Mesenchymal stem cell (in vitro differentiated cells and primary cell): Measurements from ENCODE around the gene ZGPAT.

Source experiments
- DNase-seq: peaks from one replicate; pipeline ENCODE4 v3.0.0-alpha.2; 2013
- H2AFZ ChIP-seq: one replicate; pipeline ENCODE4 v1.6.1; 2013; ENCODE audit warnings: low read depth, mild to moderate bottlenecking, control low read depth, inconsistent platforms, low read length, moderate library complexity
- H2AK5ac ChIP-seq: 2 replicates; pipeline ENCODE4 v1.6.1; 2013; ENCODE audit warnings: low read length, moderate library complexity, mild to moderate bottlenecking, inconsistent platforms; ENCODE audit not compliant: severe bottlenecking
- H2BK120ac ChIP-seq: one replicate; pipeline ENCODE4 v1.6.1; 2013; ENCODE audit warnings: low read depth, mild to moderate bottlenecking, inconsistent platforms, low read length, moderate library complexity
- H2BK12ac ChIP-seq, 2 experiments: one replicate each; pipeline ENCODE4 v1.6.1; 2013; ENCODE audit warnings: inconsistent platforms in 2 of 2, low read length in 2 of 2, mild to moderate bottlenecking in 2 of 2, moderate library complexity in 2 of 2, control low read depth in 1 of 2
- H2BK15ac ChIP-seq: one replicate; pipeline ENCODE4 v1.6.1; 2013; ENCODE audit warnings: mild to moderate bottlenecking, low read depth, inconsistent platforms; ENCODE audit not compliant: poor library complexity, severe bottlenecking
- H2BK5ac ChIP-seq: 2 replicates; pipeline ENCODE4 v1.6.1; 2013; ENCODE audit warnings: low read depth, mild to moderate bottlenecking, low read length, control low read depth, inconsistent platforms; ENCODE audit not compliant: poor library complexity, severe bottlenecking
- H3K14ac ChIP-seq, 2 experiments: one replicate each; pipeline ENCODE4 v1.6.1; 2013; ENCODE audit warnings: inconsistent platforms in 2 of 2, low read length in 2 of 2, control low read depth in 1 of 2, mild to moderate bottlenecking in 1 of 2, moderate library complexity in 1 of 2
- H3K18ac ChIP-seq, 2 experiments: one replicate each; pipeline ENCODE4 v1.6.1; 2013; ENCODE audit warnings: inconsistent platforms in 2 of 2, low read length in 2 of 2, control low read depth in 1 of 2, low read depth in 1 of 2, mild to moderate bottlenecking in 1 of 2
- H3K23ac ChIP-seq, 2 experiments: one replicate each; pipeline ENCODE4 v1.6.1; 2013; ENCODE audit warnings: inconsistent platforms in 2 of 2, low read length in 2 of 2, mild to moderate bottlenecking in 2 of 2, moderate library complexity in 2 of 2, control low read depth in 1 of 2
- H3K27ac ChIP-seq: 2 replicates; pipeline ENCODE4 v1.5.1; 2013; ENCODE audit warnings: mild to moderate bottlenecking, moderate library complexity, low read length, control low read depth, inconsistent platforms; ENCODE audit not compliant: poor library complexity, severe bottlenecking
- H3K27me3 ChIP-seq, 2 experiments: 2 replicates each; pipeline versions ENCODE4 v1.6.1 to v1.7.0; 2013; ENCODE audit warnings: low read length in 2 of 2, mild to moderate bottlenecking in 2 of 2, moderate library complexity in 2 of 2, control low read depth in 1 of 2, inconsistent platforms in 1 of 2; ENCODE audit not compliant: control insufficient read depth in 1 of 2, insufficient read depth in 1 of 2
- H3K36me3 ChIP-seq, 2 experiments: 2 replicates each; pipeline versions ENCODE4 v1.6.1 to v1.7.0; 2013; ENCODE audit warnings: low read length in 2 of 2, control low read depth in 1 of 2, inconsistent platforms in 1 of 2, low read depth in 1 of 2, mild to moderate bottlenecking in 1 of 2; ENCODE audit not compliant: insufficient read depth in 2 of 2, control insufficient read depth in 1 of 2
- H3K4ac ChIP-seq, 2 experiments: one replicate each; pipeline ENCODE4 v1.6.1; 2013; ENCODE audit warnings: inconsistent platforms in 2 of 2, low read length in 2 of 2, mild to moderate bottlenecking in 2 of 2, moderate library complexity in 2 of 2, control low read depth in 1 of 2, low read depth in 1 of 2
- H3K4me1 ChIP-seq: 2 replicates; pipeline ENCODE4 v1.6.1; 2013; ENCODE audit warnings: low read depth, low read length, control low read depth; ENCODE audit not compliant: control insufficient read depth, insufficient read depth
- H3K4me2 ChIP-seq: 2 replicates; pipeline ENCODE4 v1.6.1; 2013; ENCODE audit warnings: low read length, mild to moderate bottlenecking, inconsistent platforms; ENCODE audit not compliant: poor library complexity, severe bottlenecking
- H3K4me3 ChIP-seq, 2 experiments: 2 replicates each; pipeline versions ENCODE4 v1.5.1 to v1.7.0; 2013; ENCODE audit warnings: low read length in 2 of 2, mild to moderate bottlenecking in 2 of 2, control low read depth in 1 of 2, low read depth in 1 of 2; ENCODE audit not compliant: insufficient read depth in 1 of 2
- H3K79me1 ChIP-seq: replicated peaks from 2 replicates; pipeline ENCODE4 v1.6.1; 2013; ENCODE audit warnings: mild to moderate bottlenecking, control low read depth, low read length, inconsistent platforms; ENCODE audit not compliant: poor library complexity, severe bottlenecking
- H3K9ac ChIP-seq: 2 replicates; pipeline ENCODE4 v1.7.0; 2013; ENCODE audit warnings: mild to moderate bottlenecking, low read length, moderate library complexity
- H3K9me3 ChIP-seq: 2 replicates; pipeline ENCODE4 v1.7.0; 2013; ENCODE audit warnings: mild to moderate bottlenecking, low read length; ENCODE audit not compliant: control insufficient read depth
- H4K8ac ChIP-seq: one replicate; pipeline ENCODE4 v1.6.1; 2013; ENCODE audit warnings: inconsistent platforms, mild to moderate bottlenecking, low read length, moderate library complexity
- H4K91ac ChIP-seq: one replicate; pipeline ENCODE4 v1.6.1; 2013; ENCODE audit warnings: mild to moderate bottlenecking, low read length, inconsistent platforms
- WGBS: methylation state at CpG from one replicate; pipeline ENCODE4 v1.1.7; 2013; ENCODE audit warnings: mixed read lengths; 5-methylcytosine and 5-hydroxymethylcytosine counted together

The ZGPAT gene

DNA sequence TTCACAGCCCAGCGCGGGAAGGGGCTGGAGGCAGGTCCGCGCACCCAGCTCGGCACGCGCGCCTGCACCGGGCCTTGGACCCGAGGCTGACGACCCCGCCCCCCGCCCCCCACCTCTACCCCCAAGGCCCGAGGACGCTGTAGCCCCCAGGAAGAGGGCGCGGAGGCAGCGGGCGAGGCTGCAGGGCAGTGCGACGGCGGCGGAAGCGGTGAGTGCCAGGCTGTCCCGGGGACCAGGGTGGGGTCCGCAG is 29.8 kb downstream of the ZGPAT start:
- H3K14ac ChIP-seq: no peak overlapping the region
- H4K8ac ChIP-seq: no peak overlapping the region
- no peaks in the 10 kb centered on the region for H3K9me3 ChIP-seq
- H3K4me1 ChIP-seq: peaks cover 38% of the 10 kb centered on the region
- no peak overlapping the region for H2BK15ac ChIP-seq
- H3K4me3 ChIP-seq: no peak overlapping the region
- H2BK12ac ChIP-seq: no peak overlapping the region
- no peak overlapping the region for H3K4ac ChIP-seq
- H2BK120ac ChIP-seq: no peak overlapping the region
- H3K27ac ChIP-seq: no peak overlapping the region
- no peak overlapping the region for H2AK5ac ChIP-seq
- H3K79me1 ChIP-seq: peaks cover 22% of the 10 kb centered on the region
- H4K91ac ChIP-seq: no peak overlapping the region
- no peak overlapping the region for H3K23ac ChIP-seq
- no peak overlapping the region for H3K18ac ChIP-seq
- H3K36me3 ChIP-seq: peaks cover 42 to 73% of the 10 kb centered on the region in 2 experiments
- no peak for DNase-seq
- H3K27me3 ChIP-seq: no peaks in the 10 kb centered on the region
- WGBS: 34% methylated on average over 5 of the region's 26 CpGs
- H2AFZ ChIP-seq: no peak overlapping the region
- no peak overlapping the region for H2BK5ac ChIP-seq
- no peak overlapping the region for H3K9ac ChIP-seq
- H3K4me2 ChIP-seq: peak overlapping the region; percentile 14

GRCh38 chr20:63737945-63738686 is 30.3 kb downstream of the ZGPAT start:
- Histone ChIP-seq H3K9ac (no peak overlapping the region), H2BK12ac (no peak overlapping the region)

DNA sequence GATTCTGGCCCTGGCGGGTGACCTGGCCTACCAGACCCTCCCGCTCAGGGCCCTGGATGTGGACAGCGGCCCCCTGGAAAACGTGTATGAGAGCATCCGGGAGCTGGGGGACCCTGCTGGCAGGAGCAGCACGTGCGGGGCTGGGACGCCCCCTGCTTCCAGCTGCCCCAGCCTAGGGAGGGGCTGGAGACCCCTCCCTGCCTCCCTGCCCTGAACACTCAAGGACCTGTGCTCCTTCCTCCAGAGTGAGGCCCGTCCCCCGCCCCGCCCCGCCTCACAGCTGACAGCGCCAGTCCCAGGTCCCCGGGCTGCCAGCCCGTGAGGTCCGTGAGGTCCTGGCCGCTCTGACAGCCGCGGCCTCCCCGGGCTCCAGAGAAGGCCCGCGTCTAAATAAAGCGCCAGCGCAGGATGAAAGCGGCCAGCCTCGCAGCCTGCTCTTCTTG is 30.9 kb downstream of the ZGPAT start:
- Histone ChIP-seq H2BK5ac (no peak overlapping the region), H3K18ac (peak overlapping the region; percentile 50 to 82), H3K14ac (no peak overlapping the region), H4K91ac (no peak overlapping the region), H3K9me3 (no peaks in the 10 kb centered on the region), H2AFZ (no peak overlapping the region), H3K27me3 (no peaks in the 10 kb centered on the region), H3K4me3 (peak overlapping the region; percentile 11 to 65), H4K8ac (peak overlapping the region; percentile 45), H3K79me1 (peaks cover 12% of the 10 kb centered on the region), H2AK5ac (no peak overlapping the region), H3K4me2 (peak overlapping the region; percentile 85), H3K27ac (no peak overlapping the region), H3K4me1 (peaks cover 40% of the 10 kb centered on the region), H2BK12ac (peak overlapping the region in 1 of 2 experiments; percentile 50), H2BK15ac (peak overlapping the region; percentile 82), H3K4ac (no peak overlapping the region), H3K9ac (peak overlapping the region; percentile 63), H3K23ac (peak overlapping the region in 1 of 2 experiments; percentile 46), H2BK120ac (peak overlapping the region; percentile 78), H3K36me3 (peaks cover 45 to 73% of the 10 kb centered on the region in 2 experiments)
- peak; percentile 61 for DNase-seq
- WGBS: 12% methylated on average over 26 of the region's 26 CpGs

More at GRCh38 chr20:63737945-63738686, 30.3 kb downstream of the ZGPAT start:
- Histone ChIP-seq H3K4me3 (no peak overlapping the region), H2AFZ (no peak overlapping the region), H4K8ac (peak overlapping the region; percentile 45), H3K9me3 (no peaks in the 10 kb centered on the region), H2BK120ac (no peak overlapping the region), H3K4me2 (peak overlapping the region; percentile 85), H2AK5ac (no peak overlapping the region), H3K23ac (peak overlapping the region in 1 of 2 experiments; percentile 46), H3K4me1 (peaks cover 40% of the 10 kb centered on the region), H3K14ac (no peak overlapping the region), H3K18ac (peak overlapping the region; percentile 23 to 50), H3K27ac (no peak overlapping the region), H3K27me3 (no peaks in the 10 kb centered on the region), H3K4ac (peak overlapping the region in 1 of 2 experiments; percentile 21), H4K91ac (no peak overlapping the region), H2BK15ac (no peak overlapping the region), H2BK5ac (peak overlapping the region; percentile 20), H3K36me3 (peaks cover 45 to 73% of the 10 kb centered on the region in 2 experiments), H3K79me1 (peaks cover 18% of the 10 kb centered on the region)
- no peak for DNase-seq
- 25% methylated on average over 38 of the region's 43 CpGs for WGBS

DNA sequence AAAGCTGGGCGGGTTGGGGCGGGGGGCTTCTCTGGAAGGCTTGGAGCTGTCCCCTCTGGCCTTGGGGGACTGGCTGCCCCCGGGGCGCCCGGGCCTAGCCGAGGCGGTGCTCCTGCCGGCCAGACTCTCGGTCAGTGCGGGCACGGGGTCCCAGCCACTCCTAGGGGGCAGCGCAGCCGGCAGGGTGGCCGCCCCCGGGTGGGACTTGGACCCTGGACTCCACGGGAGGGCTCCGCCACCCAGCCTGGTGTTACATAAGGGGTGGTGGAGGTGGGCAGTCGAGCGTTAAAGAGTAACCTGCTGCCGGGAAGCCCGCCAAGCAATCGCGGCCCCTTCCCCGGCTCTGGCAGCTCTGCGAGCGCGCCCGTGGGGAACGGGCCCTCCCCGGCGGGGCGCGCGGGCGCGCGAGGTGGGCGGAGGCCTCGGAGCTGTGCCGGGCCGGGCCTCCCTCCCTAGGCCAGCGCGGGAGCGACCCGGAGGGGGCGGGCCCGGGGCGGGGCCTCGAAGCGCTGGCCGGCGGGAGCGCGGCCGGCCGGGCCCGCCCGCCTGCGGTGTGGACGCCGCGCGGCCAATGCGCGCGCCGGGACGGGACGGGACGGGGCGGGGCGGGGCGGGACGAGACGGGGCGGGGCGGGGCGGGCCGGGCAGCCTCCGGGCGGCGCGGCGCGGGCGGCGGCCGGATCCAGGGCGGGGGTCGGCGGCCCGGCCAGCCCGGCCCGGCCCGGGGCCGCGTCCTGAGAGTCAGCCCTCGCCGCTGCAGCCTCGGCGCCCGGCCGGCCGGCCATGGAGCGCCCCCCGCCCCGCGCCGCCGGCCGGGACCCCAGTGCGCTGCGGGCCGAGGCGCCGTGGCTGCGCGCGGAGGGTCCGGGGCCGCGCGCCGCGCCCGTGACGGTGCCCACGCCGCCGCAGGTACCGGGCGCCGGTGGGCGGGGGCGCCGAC is 31.6 kb downstream of the ZGPAT start, which contains the start of gene SLC2A4RG:
TSS of gene SLC2A4RG (plus strand) at position 647 of the 940 bp plus-strand sequence. CDS start at position 784, 137 bp downstream.
- H2AFZ ChIP-seq: peak within 1 kb of the TSS; percentile 36
- no peaks in the 10 kb centered on the region for H3K9me3 ChIP-seq
- H4K8ac ChIP-seq: peak within 1 kb of the TSS; percentile 67
- peak; percentile 74 for DNase-seq
- H3K18ac ChIP-seq: peak within 1 kb of the TSS; percentile 89 to 93
- peak within 1 kb of the TSS; percentile 95 for H3K27ac ChIP-seq
- H3K4me3 ChIP-seq: peak within 1 kb of the TSS; percentile 78 to 86
- peak within 1 kb of the TSS; percentile 46 to 93 for H3K23ac ChIP-seq
- peak within 1 kb of the TSS; percentile 88 for H3K9ac ChIP-seq
- H3K27me3 ChIP-seq: no peaks in the 10 kb centered on the region
- peak within 1 kb of the TSS; percentile 90 for H2BK120ac ChIP-seq
- peak within 1 kb of the TSS; percentile 15 to 50 for H2BK12ac ChIP-seq
- H3K4me2 ChIP-seq: peak within 1 kb of the TSS; percentile 85
- H3K14ac ChIP-seq: peak within 1 kb of the TSS in 1 of 2 experiments; percentile 94
- H3K79me1 ChIP-seq: peaks cover 9% of the 10 kb centered on the region
- H4K91ac ChIP-seq: peak within 1 kb of the TSS; percentile 90
- 2% methylated on average over 46 of the region's 136 CpGs for WGBS
- peak within 1 kb of the TSS; percentile 80 for H2AK5ac ChIP-seq
- H3K4me1 ChIP-seq: peaks cover 40% of the 10 kb centered on the region
- H3K4ac ChIP-seq: peak within 1 kb of the TSS; percentile 80 to 81
- peak within 1 kb of the TSS; percentile 82 for H2BK15ac ChIP-seq
- peak within 1 kb of the TSS; percentile 84 for H2BK5ac ChIP-seq
- H3K36me3 ChIP-seq: peaks cover 43 to 67% of the 10 kb centered on the region in 2 experiments
